Kidney (tissue), 14 donors: ENCODE results near the gene SLC22A13. TPM values are rescaled to one million over a fixed set of nuclear protein-coding genes. Genes with fewer than 3 reads are reported as not detected.
A peak's percentile ranks its signal among the peaks of the same experiment; 100 is the strongest.

Source experiments
- DNase-seq, 5 donors: peaks; one replicate each; pipeline ENCODE4 v3.0.0-alpha.2; 2013 to 2020
- FAIRE-seq: peaks from 2 replicates; lab custom pipeline; 2012; peaks lifted over from hg19 to GRCh38; lab: Jason Lieb, UNC
- H3K27ac ChIP-seq, 2 donors: one replicate each; pipeline ENCODE4 v1.7.0; 2013; ENCODE audit warnings: low read depth in 2 of 2, low read length in 2 of 2, inconsistent platforms in 1 of 2
- H3K27me3 ChIP-seq: one replicate; pipeline ENCODE4 v1.7.1; 2013; ENCODE audit warnings: low read length, inconsistent platforms; ENCODE audit not compliant: control insufficient read depth, insufficient read depth
- H3K36me3 ChIP-seq, 3 donors: one replicate each; pipeline versions ENCODE4 v1.7.0 to v1.7.1; 2013; ENCODE audit warnings: low read length in 3 of 3, control low read depth in 1 of 3, inconsistent platforms in 1 of 3; ENCODE audit not compliant: insufficient read depth in 3 of 3, control insufficient read depth in 2 of 3
- H3K4me1 ChIP-seq, 3 donors: one replicate each; pipeline versions ENCODE4 v1.7.0 to v1.7.1; 2013; ENCODE audit warnings: low read length in 3 of 3, inconsistent platforms in 1 of 3, low read depth in 1 of 3; ENCODE audit not compliant: control insufficient read depth in 2 of 3, insufficient read depth in 2 of 3
- H3K4me3 ChIP-seq, 3 donors: one replicate each; pipeline versions ENCODE4 v1.7.0 to v1.8.1; 2013; ENCODE audit warnings: low read length in 3 of 3, control low read depth in 1 of 3, inconsistent platforms in 1 of 3
- H3K9ac ChIP-seq, 3 donors: one replicate each; pipeline versions ENCODE4 v1.7.0 to v1.7.1; 2013; ENCODE audit warnings: low read length in 3 of 3, control low read depth in 1 of 3, inconsistent platforms in 1 of 3
- H3K9me3 ChIP-seq, 3 donors: one replicate each; pipeline versions ENCODE4 v1.7.0 to v1.7.1; 2013; ENCODE audit warnings: low read length in 3 of 3, control low read depth in 1 of 3, inconsistent platforms in 1 of 3; ENCODE audit not compliant: control insufficient read depth in 2 of 3, insufficient read depth in 1 of 3
- intact Hi-C: fragments of 100-400 bp; cut with DNase I; formaldehyde crosslinking; loops from one replicate; pipeline ENCODE4 v1.11.1; 2022
- polyA plus RNA-seq: library from polyadenylated mRNA; stranded (reverse); fragments of 350-450 nt; fragmentation: Illumina TruSeq; extraction: RNeasy Lipid Tissue Mini Kit (QIAGEN cat#74804); gene quantifications from one replicate; pipeline ENCODE4 v1.2.3, GENCODE V29; 2014; ENCODE audit warnings: low read depth, low replicate concordance; ENCODE audit not compliant: insufficient read depth
- total RNA-seq: library from RNA; stranded (reverse); fragmentation: NEBNext Ultra II Directional; extraction: Animal tissue kit (Norgen Biotek cat#: 25700); gene quantifications from one replicate; pipeline ENCODE4 v1.2.1, GENCODE V29; 2021
- TF ChIP-seq, protein P1 (sequence below): IDR thresholded peaks from 3 replicates; pipeline ENCODE4 v1.5.1; 2012; ENCODE audit warnings: mild to moderate bottlenecking, moderate library complexity, borderline replicate concordance; ENCODE audit not compliant: insufficient read depth; ENCODE audit errors: extremely low read depth
- donor health status: control.
- donor health status: control.
- donor health status: control.
- donor health status: control.
- donor health status: control.
- donor health status: DM: yes; HTN: yes; CAD: no.
- donor health status: Normal renal cell carcinoma (clear cell type).

SLC22A13 gene
- total and polyA plus RNA-seq, 2 donors from 2014 or later, result 0.16 to 9.9 TPM

DNA sequence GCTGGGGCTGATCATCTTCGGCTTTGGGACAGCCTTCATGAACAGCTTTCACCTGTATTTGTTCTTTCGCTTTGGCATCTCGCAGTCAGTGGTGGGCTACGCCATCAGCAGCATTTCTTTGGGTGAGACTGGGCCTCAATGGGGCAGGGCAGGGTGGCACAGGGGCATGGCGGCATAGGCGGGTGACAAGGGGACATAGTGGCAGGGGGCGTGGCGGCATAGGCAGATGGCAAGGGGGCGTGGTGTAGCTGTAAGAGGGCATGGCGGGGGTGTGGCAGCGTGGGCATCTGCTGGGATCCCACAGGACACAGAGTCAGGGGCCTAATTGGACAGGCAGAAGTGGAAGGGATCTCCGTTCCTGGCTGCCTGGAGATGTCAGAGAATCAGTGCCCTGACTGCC, 42.0 kb downstream of the SLC22A13 start:
- no peaks in the 10 kb centered on the region for H3K4me1 ChIP-seq
- no peak overlapping the region for H3K4me3 ChIP-seq
- H3K9ac ChIP-seq, result no peak overlapping the region
- DNase-seq (peak in 1 of 5 donors; percentile 76), FAIRE-seq (no peak)
- intact Hi-C loops, result no loop called here
- no peaks in the 10 kb centered on the region for H3K36me3 ChIP-seq
- H3K27ac ChIP-seq, result no peak overlapping the region
- no peaks in the 10 kb centered on the region for H3K27me3 ChIP-seq
- no peaks in the 10 kb centered on the region for H3K9me3 ChIP-seq
- TF ChIP-seq, protein P1, sequence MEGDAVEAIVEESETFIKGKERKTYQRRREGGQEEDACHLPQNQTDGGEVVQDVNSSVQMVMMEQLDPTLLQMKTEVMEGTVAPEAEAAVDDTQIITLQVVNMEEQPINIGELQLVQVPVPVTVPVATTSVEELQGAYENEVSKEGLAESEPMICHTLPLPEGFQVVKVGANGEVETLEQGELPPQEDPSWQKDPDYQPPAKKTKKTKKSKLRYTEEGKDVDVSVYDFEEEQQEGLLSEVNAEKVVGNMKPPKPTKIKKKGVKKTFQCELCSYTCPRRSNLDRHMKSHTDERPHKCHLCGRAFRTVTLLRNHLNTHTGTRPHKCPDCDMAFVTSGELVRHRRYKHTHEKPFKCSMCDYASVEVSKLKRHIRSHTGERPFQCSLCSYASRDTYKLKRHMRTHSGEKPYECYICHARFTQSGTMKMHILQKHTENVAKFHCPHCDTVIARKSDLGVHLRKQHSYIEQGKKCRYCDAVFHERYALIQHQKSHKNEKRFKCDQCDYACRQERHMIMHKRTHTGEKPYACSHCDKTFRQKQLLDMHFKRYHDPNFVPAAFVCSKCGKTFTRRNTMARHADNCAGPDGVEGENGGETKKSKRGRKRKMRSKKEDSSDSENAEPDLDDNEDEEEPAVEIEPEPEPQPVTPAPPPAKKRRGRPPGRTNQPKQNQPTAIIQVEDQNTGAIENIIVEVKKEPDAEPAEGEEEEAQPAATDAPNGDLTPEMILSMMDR, result no peak

GRCh38 chr3:38308456-38308855, 42.8 kb downstream of the SLC22A13 start:
- no peak for DNase-seq
- FAIRE-seq, result no peak
- no peak overlapping the region for H3K9ac ChIP-seq

GRCh38 chr3:38311476-38311875, 45.9 kb downstream of the SLC22A13 start:
- no peak overlapping the region for H3K9ac ChIP-seq
- H3K27ac ChIP-seq, result no peak overlapping the region
- no peaks in the 10 kb centered on the region for H3K36me3 ChIP-seq
- no peak overlapping the region for H3K4me3 ChIP-seq
- H3K27me3 ChIP-seq, result no peaks in the 10 kb centered on the region
- TF ChIP-seq, protein P1, result no peak
- no peaks in the 10 kb centered on the region for H3K9me3 ChIP-seq
- DNase-seq, result no peak
- FAIRE-seq, result no peak
- intact Hi-C loops, result no loop called here
- no peaks in the 10 kb centered on the region for H3K4me1 ChIP-seq

More at GRCh38 chr3:38308456-38308855, 42.8 kb downstream of the SLC22A13 start:
- no peak overlapping the region for H3K27ac ChIP-seq
- no peaks in the 10 kb centered on the region for H3K27me3 ChIP-seq
- intact Hi-C loops, result no loop called here
- H3K4me1 ChIP-seq, result no peaks in the 10 kb centered on the region
- no peaks in the 10 kb centered on the region for H3K9me3 ChIP-seq
- no peak overlapping the region for H3K4me3 ChIP-seq
- TF ChIP-seq, protein P1, result no peak
- no peaks in the 10 kb centered on the region for H3K36me3 ChIP-seq

DNA sequence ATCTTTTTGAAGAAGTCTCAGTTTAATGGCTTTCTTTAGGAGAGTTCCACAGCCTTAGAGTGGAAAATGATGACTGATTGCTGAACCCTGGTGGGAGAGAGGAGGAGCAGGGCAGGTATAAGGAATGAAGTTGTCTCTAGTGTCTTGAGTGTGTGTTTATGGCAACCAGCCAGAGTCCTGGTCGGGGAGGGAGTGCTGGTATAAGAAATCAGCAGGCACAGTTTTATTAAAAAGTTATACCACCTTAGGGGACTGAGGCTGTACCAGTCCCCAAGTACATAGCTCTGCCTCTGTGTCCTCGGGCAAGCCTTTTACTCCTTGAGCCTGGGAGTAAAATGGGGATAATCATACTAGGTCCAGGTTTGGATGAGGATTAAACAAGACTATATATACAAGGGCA, 46.3 kb downstream of the SLC22A13 start:
- H3K9ac ChIP-seq, result no peak overlapping the region
- DNase-seq (no peak), FAIRE-seq (no peak)
- H3K27me3 ChIP-seq, result no peaks in the 10 kb centered on the region
- TF ChIP-seq, protein P1, result no peak
- no peaks in the 10 kb centered on the region for H3K9me3 ChIP-seq
- H3K4me1 ChIP-seq, result no peaks in the 10 kb centered on the region
- intact Hi-C loops, result no loop called here
- H3K4me3 ChIP-seq, result no peak overlapping the region
- H3K27ac ChIP-seq, result no peak overlapping the region
- no peaks in the 10 kb centered on the region for H3K36me3 ChIP-seq
